ENCODE results near the gene PRXL2C. TPM values are rescaled to one million over a fixed set of nuclear protein-coding genes. Genes with fewer than 3 reads are reported as not detected.
"Not testable (repeated sequence)": the region's sequence is repeated elsewhere in the genome, so short reads cannot be mapped to it uniquely, and the experiment has no call there.

The PRXL2C gene
- total and polyA plus RNA-seq, 2 donors = 4.7 to 10.6 TPM

GRCh38 chr9:96617439-96618185 is 37.5 kb downstream of the PRXL2C start:
- H3K36me3 ChIP-seq (ENCODE audit: control insufficient read depth in 2 of 2, insufficient read depth in 2 of 2, low read length in 1 of 2) = no peaks in the 10 kb centered on the region
- peaks cover 0 to 7% of the 10 kb centered on the region in 2 donors for H3K4me1 ChIP-seq (ENCODE audit: control insufficient read depth in 2 of 2, insufficient read depth in 2 of 2, low read length in 2 of 2)
- DNase-seq (ENCODE audit: low read depth in 6 of 9, low spot score in 9 of 9) = no peak
- peaks cover 36 to 52% of the 10 kb centered on the region in 2 donors for H3K27me3 ChIP-seq (ENCODE audit: control insufficient read depth in 2 of 2, insufficient read depth in 1 of 2, low read length in 1 of 2)
- H3K9me3 ChIP-seq (ENCODE audit: control insufficient read depth in 2 of 2, insufficient read depth in 1 of 2, low read length in 1 of 2) = peaks cover 2 to 3% of the 10 kb centered on the region in 2 donors
- 93% methylated on average over 22 of the region's 22 CpGs for WGBS
- no peak overlapping the region for H3K4me3 ChIP-seq (ENCODE audit: low read length in 2 of 2)
- no peak overlapping the region for H3K27ac ChIP-seq (ENCODE audit: low read depth in 1 of 2, low read length in 1 of 2)

GRCh38 chr9:96616817-96617438 is 38.2 kb downstream of the PRXL2C start:
- H3K4me1 ChIP-seq (ENCODE audit: control insufficient read depth in 2 of 2, insufficient read depth in 2 of 2, low read length in 2 of 2) = peaks cover 0 to 7% of the 10 kb centered on the region in 2 donors
- no peaks in the 10 kb centered on the region for H3K36me3 ChIP-seq (ENCODE audit: control insufficient read depth in 2 of 2, insufficient read depth in 2 of 2, low read length in 1 of 2)
- no peak for DNase-seq (ENCODE audit: low read depth in 6 of 9, low spot score in 9 of 9)
- no peak overlapping the region for H3K4me3 ChIP-seq (ENCODE audit: low read length in 2 of 2)
- H3K27ac ChIP-seq (ENCODE audit: low read depth in 1 of 2, low read length in 1 of 2) = no peak overlapping the region
- H3K27me3 ChIP-seq (ENCODE audit: control insufficient read depth in 2 of 2, insufficient read depth in 1 of 2, low read length in 1 of 2) = peaks cover 36 to 54% of the 10 kb centered on the region in 2 donors
- peaks cover 2 to 3% of the 10 kb centered on the region in 2 donors for H3K9me3 ChIP-seq (ENCODE audit: control insufficient read depth in 2 of 2, insufficient read depth in 1 of 2, low read length in 1 of 2)
- 92% methylated on average over 7 of the region's 7 CpGs for WGBS

GRCh38 chr9:96615411-96615810 is 39.7 kb downstream of the PRXL2C start:
- Histone ChIP-seq H3K4me1 (ENCODE audit: control insufficient read depth in 2 of 2, insufficient read depth in 2 of 2, low read length in 2 of 2) (peaks cover 0 to 3% of the 10 kb centered on the region in 2 donors), H3K9me3 (ENCODE audit: control insufficient read depth in 2 of 2, insufficient read depth in 1 of 2, low read length in 1 of 2) (peaks cover 2 to 3% of the 10 kb centered on the region in 2 donors), H3K36me3 (ENCODE audit: control insufficient read depth in 2 of 2, insufficient read depth in 2 of 2, low read length in 1 of 2) (no peaks in the 10 kb centered on the region), H3K27me3 (ENCODE audit: control insufficient read depth in 2 of 2, insufficient read depth in 1 of 2, low read length in 1 of 2) (peaks cover 27 to 41% of the 10 kb centered on the region in 2 donors), H3K4me3 (ENCODE audit: low read length in 2 of 2) (no peak overlapping the region), H3K27ac (ENCODE audit: low read depth in 1 of 2, low read length in 1 of 2) (no peak overlapping the region)
- no peak for DNase-seq (ENCODE audit: low read depth in 6 of 9, low spot score in 9 of 9)
- 94% methylated on average over 6 of the region's 6 CpGs for WGBS

- not testable (repeated sequence) for H3K4me3 ChIP-seq (ENCODE audit: low read length in 2 of 2); H3K4me1 ChIP-seq (ENCODE audit: control insufficient read depth in 2 of 2, insufficient read depth in 2 of 2, low read length in 2 of 2); H3K27ac ChIP-seq (ENCODE audit: low read depth in 1 of 2, low read length in 1 of 2)
Observed at GRCh38 chr9:96614664-96615063, 40.5 kb downstream of the PRXL2C start.

GRCh38 chr9:96612966-96613589 is 42.0 kb downstream of the PRXL2C start:
- Histone ChIP-seq H3K9me3 (ENCODE audit: control insufficient read depth in 2 of 2, insufficient read depth in 1 of 2, low read length in 1 of 2) (no peaks in the 10 kb centered on the region), H3K27ac (ENCODE audit: low read depth in 1 of 2, low read length in 1 of 2) (no peak overlapping the region), H3K4me3 (ENCODE audit: low read length in 2 of 2) (no peak overlapping the region), H3K4me1 (ENCODE audit: control insufficient read depth in 2 of 2, insufficient read depth in 2 of 2, low read length in 2 of 2) (no peaks in the 10 kb centered on the region), H3K27me3 (ENCODE audit: control insufficient read depth in 2 of 2, insufficient read depth in 1 of 2, low read length in 1 of 2) (peaks cover 5 to 23% of the 10 kb centered on the region in 2 donors), H3K36me3 (ENCODE audit: control insufficient read depth in 2 of 2, insufficient read depth in 2 of 2, low read length in 1 of 2) (no peaks in the 10 kb centered on the region)
- 80% methylated on average over 1 of the region's 1 CpG for WGBS
- DNase-seq (ENCODE audit: low read depth in 6 of 9, low spot score in 9 of 9) = no peak

More at GRCh38 chr9:96614664-96615063, 40.5 kb downstream of the PRXL2C start:
- 92% methylated on average over 4 of the region's 4 CpGs for WGBS
- H3K9me3 ChIP-seq (ENCODE audit: control insufficient read depth in 2 of 2, insufficient read depth in 1 of 2, low read length in 1 of 2); DNase-seq (ENCODE audit: low read depth in 6 of 9, low spot score in 9 of 9); H3K36me3 ChIP-seq (ENCODE audit: control insufficient read depth in 2 of 2, insufficient read depth in 2 of 2, low read length in 1 of 2): not testable (repeated sequence)
- peaks cover 20 to 34% of the 10 kb centered on the region in 2 donors for H3K27me3 ChIP-seq (ENCODE audit: control insufficient read depth in 2 of 2, insufficient read depth in 1 of 2, low read length in 1 of 2)

- no peak for DNase-seq (ENCODE audit: low read depth in 6 of 9, low spot score in 9 of 9)
- Histone ChIP-seq H3K27me3 (ENCODE audit: control insufficient read depth in 2 of 2, insufficient read depth in 1 of 2, low read length in 1 of 2) (peaks cover 0 to 16% of the 10 kb centered on the region in 2 donors), H3K4me3 (ENCODE audit: low read length in 2 of 2) (no peak overlapping the region), H3K9me3 (ENCODE audit: control insufficient read depth in 2 of 2, insufficient read depth in 1 of 2, low read length in 1 of 2) (no peaks in the 10 kb centered on the region), H3K36me3 (ENCODE audit: control insufficient read depth in 2 of 2, insufficient read depth in 2 of 2, low read length in 1 of 2) (no peaks in the 10 kb centered on the region), H3K27ac (ENCODE audit: low read depth in 1 of 2, low read length in 1 of 2) (no peak overlapping the region), H3K4me1 (ENCODE audit: control insufficient read depth in 2 of 2, insufficient read depth in 2 of 2, low read length in 2 of 2) (no peaks in the 10 kb centered on the region)
- 75% methylated on average over 12 of the region's 12 CpGs for WGBS
Observed at GRCh38 chr9:96612105-96612965, 42.8 kb downstream of the PRXL2C start.

- Histone ChIP-seq H3K9me3 (ENCODE audit: control insufficient read depth in 2 of 2, insufficient read depth in 1 of 2, low read length in 1 of 2) (no peaks in the 10 kb centered on the region), H3K36me3 (ENCODE audit: control insufficient read depth in 2 of 2, insufficient read depth in 2 of 2, low read length in 1 of 2) (no peaks in the 10 kb centered on the region), H3K27me3 (ENCODE audit: control insufficient read depth in 2 of 2, insufficient read depth in 1 of 2, low read length in 1 of 2) (peaks cover 0 to 9% of the 10 kb centered on the region in 2 donors), H3K4me3 (ENCODE audit: low read length in 2 of 2) (no peak overlapping the region), H3K4me1 (ENCODE audit: control insufficient read depth in 2 of 2, insufficient read depth in 2 of 2, low read length in 2 of 2) (no peaks in the 10 kb centered on the region), H3K27ac (ENCODE audit: low read depth in 1 of 2, low read length in 1 of 2) (no peak overlapping the region)
- 96% methylated on average over 3 of the region's 3 CpGs for WGBS
- no peak for DNase-seq (ENCODE audit: low read depth in 6 of 9, low spot score in 9 of 9)
Observed at GRCh38 chr9:96611302-96611701, 43.8 kb downstream of the PRXL2C start.

- H3K9me3 ChIP-seq (ENCODE audit: control insufficient read depth in 2 of 2, insufficient read depth in 1 of 2, low read length in 1 of 2) = no peaks in the 10 kb centered on the region
- no peak overlapping the region for H3K4me3 ChIP-seq (ENCODE audit: low read length in 2 of 2)
- no peak for DNase-seq (ENCODE audit: low read depth in 6 of 9, low spot score in 9 of 9)
- H3K4me1 ChIP-seq (ENCODE audit: control insufficient read depth in 2 of 2, insufficient read depth in 2 of 2, low read length in 2 of 2) = no peaks in the 10 kb centered on the region
- no peak overlapping the region for H3K27ac ChIP-seq (ENCODE audit: low read depth in 1 of 2, low read length in 1 of 2)
- H3K36me3 ChIP-seq (ENCODE audit: control insufficient read depth in 2 of 2, insufficient read depth in 2 of 2, low read length in 1 of 2) = no peaks in the 10 kb centered on the region
- peaks cover 0 to 6% of the 10 kb centered on the region in 2 donors for H3K27me3 ChIP-seq (ENCODE audit: control insufficient read depth in 2 of 2, insufficient read depth in 1 of 2, low read length in 1 of 2)
Observed at GRCh38 chr9:96609732-96610131, 45.4 kb downstream of the PRXL2C start.
